Measurements from ENCODE around the gene PDCD2.
A peak's percentile ranks its signal among the peaks of the same experiment; 100 is the strongest.
"Not testable (repeated sequence)": the region's sequence is repeated elsewhere in the genome, so short reads cannot be mapped to it uniquely, and the experiment has no call there.

PDCD2 gene

GRCh38 chr6:170529839-170530469 is 54.5 kb downstream of the PDCD2 start:
- TF ChIP-seq CTCF (IDR thresholded peaks at IDR 0.05; ENCODE audit: low read depth, low read length, missing control alignments), result peak; percentile 95
- H3K4me3 ChIP-seq (ENCODE audit: low read depth, low read length), result no peak overlapping the region
- no peak for DNase-seq (ENCODE audit: low read depth)

- not testable (repeated sequence) for DNase-seq (ENCODE audit: low read depth)
Observed at GRCh38 chr6:170527995-170528394, 56.4 kb downstream of the PDCD2 start.

GRCh38 chr6:170525795-170526194 is 58.6 kb downstream of the PDCD2 start:
- TF ChIP-seq CTCF (IDR thresholded peaks at IDR 0.05; ENCODE audit: low read depth, low read length, missing control alignments), result no peak
- DNase-seq (ENCODE audit: low read depth), result no peak
- H3K4me3 ChIP-seq (ENCODE audit: low read depth, low read length), result no peak overlapping the region

More at GRCh38 chr6:170527995-170528394, 56.4 kb downstream of the PDCD2 start:
- H3K4me3 ChIP-seq (ENCODE audit: low read depth, low read length), result not testable (repeated sequence)

Data from GM12864 (cell line).